Fibroblast of the conjunctiva (primary cell): ENCODE results near the gene GPR155.

Experiments used
- DNase-seq: peaks from one replicate; pipeline ENCODE4 v3.0.0-alpha.2; 2010; ENCODE audit warnings: low read depth

The GPR155 gene

GRCh38 chr2:174486563-174487107, at the start of gene GPR155:
Gene GPR155 (minus strand): TSS chr2:174487029. CDS start chr2:174481956, 5,073 bp downstream.
- no peak for DNase-seq

- DNase-seq = no peak
These were observed 49.2 kb upstream of the GPR155 start for GRCh38 chr2:174535757-174536703.

GRCh38 chr2:174535083-174535482, 48.3 kb upstream of the GPR155 start:
- no peak for DNase-seq

- DNase-seq = no peak
These were observed 43.1 kb upstream of the GPR155 start for GRCh38 chr2:174529916-174530315.

GRCh38 chr2:174527959-174528358, 41.1 kb upstream of the GPR155 start:
- DNase-seq = no peak

- no peak for DNase-seq
These were observed 40.4 kb upstream of the GPR155 start for GRCh38 chr2:174527101-174527721.

GRCh38 chr2:174524527-174524926, 37.7 kb upstream of the GPR155 start:
- DNase-seq = no peak

- DNase-seq = no peak
These were observed 35.7 kb upstream of the GPR155 start for GRCh38 chr2:174522553-174522952.

GRCh38 chr2:174518395-174518794, 31.6 kb upstream of the GPR155 start:
- DNase-seq = no peak

- DNase-seq = no peak
These were observed 29.9 kb upstream of the GPR155 start for GRCh38 chr2:174516501-174517378.

- DNase-seq = no peak
These were observed 25.5 kb upstream of the GPR155 start for GRCh38 chr2:174512345-174512744.

GRCh38 chr2:174511580-174512260, 24.9 kb upstream of the GPR155 start:
- DNase-seq = no peak

- DNase-seq = no peak
These were observed 23.9 kb upstream of the GPR155 start for GRCh38 chr2:174510583-174511189.

- no peak for DNase-seq
These were observed 16.5 kb upstream of the GPR155 start for GRCh38 chr2:174503161-174503809.

GRCh38 chr2:174499371-174499770, 12.5 kb upstream of the GPR155 start:
- no peak for DNase-seq

GRCh38 chr2:174495365-174496012, 8.7 kb upstream of the GPR155 start:
- no peak for DNase-seq

- DNase-seq = no peak
These were observed 6.9 kb upstream of the GPR155 start for GRCh38 chr2:174493549-174494331.

GRCh38 chr2:174492963-174493431, 6.2 kb upstream of the GPR155 start:
- DNase-seq = no peak

- no peak for DNase-seq
These were observed 5.1 kb upstream of the GPR155 start for GRCh38 chr2:174491947-174492346.
